Measurements from ENCODE around the gene PPT2.
A peak's percentile ranks its signal among the peaks of the same experiment; 100 is the strongest.

The PPT2 gene

GRCh38 chr6:32151863-32152768 is 1.8 kb upstream of the PPT2 start, which contains the start of gene PRRT1:
Gene PRRT1, minus strand, starts transcription at chr6:32151939. Its CDS starts 112 bp downstream, at chr6:32151827.
- DNase-seq (ENCODE audit: low spot score) = peak; percentile 80

- DNase-seq (ENCODE audit: low spot score) = peak; percentile 26
Observed at GRCh38 chr6:32152769-32153563, 975 bp upstream of the PPT2 start.

GRCh38 chr6:32154514-32155161 is 697 bp downstream of the PPT2 start:
- DNase-seq (ENCODE audit: low spot score) = peak; percentile 67

DNA sequence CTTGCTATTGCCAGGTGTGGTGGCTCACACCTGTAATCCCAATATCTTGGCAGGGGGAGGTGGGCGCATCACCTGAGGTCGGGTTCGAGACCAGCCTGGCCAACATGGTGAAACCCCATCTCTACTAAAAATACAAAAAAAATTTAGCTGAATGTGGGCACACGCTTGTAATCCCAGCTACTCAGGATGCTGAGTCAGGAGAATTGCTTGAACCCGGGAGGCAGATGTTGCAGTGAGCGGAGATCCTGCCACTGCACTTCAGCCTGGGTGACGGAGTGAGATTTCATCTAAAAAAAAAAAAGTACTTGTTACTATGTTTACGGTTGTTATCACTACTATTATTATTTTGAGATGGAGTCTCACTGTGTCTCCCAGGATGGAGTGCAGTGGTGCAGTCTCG is 3.0 kb downstream of the PPT2 start:
- no peak for DNase-seq (ENCODE audit: low spot score)

GRCh38 chr6:32158052-32158451 is 4.1 kb downstream of the PPT2 start:
- DNase-seq (ENCODE audit: low spot score) = no peak

GRCh38 chr6:32163559-32164258 is 9.8 kb downstream of the PPT2 start:
- no peak for DNase-seq (ENCODE audit: low spot score)

DNA sequence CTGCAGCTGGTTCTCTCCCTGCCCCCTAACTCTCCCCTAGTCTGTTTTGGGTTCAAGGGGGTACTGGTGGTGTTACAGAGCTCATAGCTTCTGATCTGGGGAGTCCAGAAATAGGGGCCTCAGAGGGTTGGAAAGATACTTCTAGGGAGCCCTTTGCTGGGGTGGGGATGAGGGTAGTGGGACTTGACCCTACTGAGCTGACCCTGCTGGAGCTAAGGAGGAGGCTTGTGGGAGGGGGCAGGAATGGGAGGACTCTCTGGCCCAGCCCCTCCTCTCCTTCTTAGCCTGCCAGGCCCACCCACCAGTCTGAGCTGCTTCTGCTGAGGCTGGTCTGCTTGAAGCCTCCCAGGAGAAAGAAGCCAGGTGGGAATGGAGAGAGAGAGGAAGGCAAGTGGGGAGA is 10.4 kb downstream of the PPT2 start, which contains the start of gene EGFL8:
Gene EGFL8 (plus strand): TSS at position 301 of the 400 bp plus-strand sequence. CDS start 1,571 bp downstream, outside the sequence.
- no peak for DNase-seq (ENCODE audit: low spot score)

- DNase-seq (ENCODE audit: low spot score) = no peak
Observed at GRCh38 chr6:32166411-32167061, 12.6 kb downstream of the PPT2 start.

DNA sequence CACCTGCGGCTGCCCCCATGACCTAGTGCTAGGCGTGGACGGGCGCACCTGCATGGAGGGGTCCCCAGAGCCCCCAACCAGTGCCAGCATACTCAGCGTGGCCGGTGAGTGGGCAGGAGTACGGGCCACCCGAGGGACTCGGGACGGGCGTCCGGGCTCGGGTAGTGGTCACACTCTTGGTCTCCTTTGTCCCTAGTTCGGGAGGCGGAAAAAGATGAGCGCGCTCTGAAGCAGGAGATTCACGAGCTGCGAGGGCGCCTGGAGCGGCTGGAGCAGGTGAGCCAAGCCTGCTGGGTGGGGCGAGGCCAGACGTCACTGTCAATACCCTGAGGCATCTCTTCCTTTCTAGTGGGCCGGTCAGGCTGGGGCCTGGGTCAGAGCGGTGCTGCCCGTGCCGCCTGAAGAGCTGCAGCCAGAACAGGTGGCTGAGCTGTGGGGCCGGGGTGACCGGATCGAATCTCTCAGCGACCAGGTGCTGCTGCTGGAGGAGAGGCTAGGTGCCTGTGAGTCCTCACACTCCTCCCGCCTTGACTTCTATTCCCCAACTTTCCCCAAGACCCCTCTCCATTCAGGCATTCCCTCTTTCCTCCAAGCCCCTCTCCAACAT is 13.3 kb downstream of the PPT2 start:
- DNase-seq (ENCODE audit: low spot score) = no peak

GRCh38 chr6:32167761-32168262 is 13.9 kb downstream of the PPT2 start:
- no peak for DNase-seq (ENCODE audit: low spot score)

DNA sequence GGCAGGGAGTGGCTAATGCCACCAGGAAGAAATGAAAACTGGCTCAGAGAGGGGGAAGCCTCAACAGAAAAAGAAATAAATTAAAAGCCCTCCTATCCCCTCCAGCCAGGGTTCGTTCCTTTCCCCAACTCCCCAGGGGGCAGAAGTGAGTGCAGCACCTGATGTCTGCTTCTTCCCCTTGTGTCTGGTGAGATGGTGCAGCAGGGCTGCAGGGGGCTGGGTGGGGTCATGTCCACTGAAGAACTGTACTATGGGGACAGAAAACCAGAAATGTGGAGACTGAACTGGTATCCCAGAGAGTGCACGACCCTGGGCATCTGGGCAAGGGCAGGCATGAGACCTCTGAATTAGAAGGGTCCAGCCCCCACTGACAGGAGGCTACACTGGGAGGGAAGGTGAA is 14.4 kb downstream of the PPT2 start:
- DNase-seq (ENCODE audit: low spot score) = no peak

GRCh38 chr6:32168807-32169591 is 15.1 kb downstream of the PPT2 start:
- peak; percentile 20 for DNase-seq (ENCODE audit: low spot score)

DNA sequence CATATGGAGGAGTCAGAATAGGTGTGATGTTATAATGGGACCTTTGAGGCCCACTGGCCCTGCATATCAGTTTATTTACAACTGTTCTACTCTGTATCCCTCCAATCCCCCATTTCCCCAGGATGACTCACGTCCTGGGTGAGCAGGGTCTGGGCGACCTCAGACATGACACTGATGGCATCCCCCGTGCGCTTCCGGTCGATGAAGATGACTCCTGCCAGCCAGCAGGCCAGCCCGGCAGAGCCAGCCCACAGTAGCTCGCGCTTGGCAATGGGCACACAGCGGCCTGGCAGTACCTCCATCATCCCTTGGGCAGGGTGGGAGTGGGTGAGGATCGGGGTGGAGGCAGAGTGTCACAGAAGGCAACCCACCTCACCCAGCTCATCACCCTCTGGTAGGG is 16.4 kb downstream of the PPT2 start:
- DNase-seq (ENCODE audit: low spot score) = no peak

GRCh38 chr6:32171234-32171633 is 17.3 kb downstream of the PPT2 start:
- no peak for DNase-seq (ENCODE audit: low spot score)

GRCh38 chr6:32173051-32173727 is 19.2 kb downstream of the PPT2 start:
- DNase-seq (ENCODE audit: low spot score) = no peak

GRCh38 chr6:32174416-32174815 is 20.5 kb downstream of the PPT2 start:
- no peak for DNase-seq (ENCODE audit: low spot score)

GRCh38 chr6:32175322-32175710 is 21.4 kb downstream of the PPT2 start:
- no peak for DNase-seq (ENCODE audit: low spot score)

- DNase-seq (ENCODE audit: low spot score) = peak; percentile 98
Observed at GRCh38 chr6:32175711-32176475, 22.0 kb downstream of the PPT2 start, which contains the start of gene AGPAT1. Gene AGPAT1, minus strand, starts transcription at chr6:32176084. Its CDS starts 4,588 bp downstream, at chr6:32171496.

Measured in GM03348 (cell line).